ENCODE data around the gene C20orf204. TPM values are rescaled to one million over a fixed set of nuclear protein-coding genes. Genes with fewer than 3 reads are reported as not detected.
A peak's percentile ranks its signal among the peaks of the same experiment; 100 is the strongest.

The C20orf204 gene
- total RNA-seq, 1 donor from 2014 or later = 0.45 TPM

- DNase-seq (ENCODE audit: low read depth) = no peak
Measured at GRCh38 chr20:64041040-64041780, 5.2 kb downstream of the C20orf204 start.

GRCh38 chr20:64041781-64042053, 5.7 kb downstream of the C20orf204 start:
- no peak for DNase-seq (ENCODE audit: low read depth)

- DNase-seq (ENCODE audit: low read depth) = no peak
Measured at GRCh38 chr20:64042054-64042781, 6.2 kb downstream of the C20orf204 start.

GRCh38 chr20:64043768-64044167, 7.8 kb downstream of the C20orf204 start:
- DNase-seq (ENCODE audit: low read depth) = no peak

GRCh38 chr20:64044484-64045247, 8.7 kb downstream of the C20orf204 start:
- peak; percentile 41 for DNase-seq (ENCODE audit: low read depth)

- DNase-seq (ENCODE audit: low read depth) = no peak
Measured at GRCh38 chr20:64045346-64046011, 9.5 kb downstream of the C20orf204 start.

- no peak for DNase-seq (ENCODE audit: low read depth)
Measured at GRCh38 chr20:64047046-64047389, 11.0 kb downstream of the C20orf204 start.

GRCh38 chr20:64047968-64048401, 12.0 kb downstream of the C20orf204 start:
- no peak for DNase-seq (ENCODE audit: low read depth)

- DNase-seq (ENCODE audit: low read depth) = no peak
Measured at GRCh38 chr20:64048402-64049044, 12.5 kb downstream of the C20orf204 start.

GRCh38 chr20:64049060-64049877, 13.3 kb downstream of the C20orf204 start, which contains the start of gene SOX18:
SOX18 (minus strand) TSS chr20:64049639; CDS start chr20:64049516, 123 bp downstream.
- DNase-seq (ENCODE audit: low read depth) = no peak

- no peak for DNase-seq (ENCODE audit: low read depth)
Measured at GRCh38 chr20:64049878-64050260, 13.9 kb downstream of the C20orf204 start.

GRCh38 chr20:64050261-64051032, 14.5 kb downstream of the C20orf204 start:
- DNase-seq (ENCODE audit: low read depth) = no peak

- no peak for DNase-seq (ENCODE audit: low read depth)
Measured at GRCh38 chr20:64051033-64051452, 15.1 kb downstream of the C20orf204 start.

GRCh38 chr20:64051561-64052325, 15.8 kb downstream of the C20orf204 start:
- DNase-seq (ENCODE audit: low read depth) = no peak

GRCh38 chr20:64052326-64052722, 16.3 kb downstream of the C20orf204 start:
- no peak for DNase-seq (ENCODE audit: low read depth)

GRCh38 chr20:64052987-64053840, 17.2 kb downstream of the C20orf204 start:
- no peak for DNase-seq (ENCODE audit: low read depth)

GRCh38 chr20:64053841-64054661, 18.1 kb downstream of the C20orf204 start:
- DNase-seq (ENCODE audit: low read depth) = peak; percentile 34
